Left kidney (tissue), 2 donors: ENCODE data around the gene PRKG1. TPM values are rescaled to one million over a fixed set of nuclear protein-coding genes. Genes with fewer than 3 reads are reported as not detected.
A peak's percentile ranks its signal among the peaks of the same experiment; 100 is the strongest.

Source experiments
- DNase-seq: peaks from one replicate; pipeline ENCODE4 v3.0.0-alpha.2; 2013
- polyA plus RNA-seq: library from polyadenylated mRNA; unstranded; fragments of 120-200 nt; gene quantifications from one replicate; pipeline ENCODE4 v1.2.1, GENCODE V29; 2013; ENCODE audit not compliant: insufficient read length

PRKG1 gene
- polyA plus RNA-seq, 1 donor: 14.9 TPM

GRCh38 chr10:51599647-51600046 lies 525.4 kb downstream of the PRKG1 start:
- DNase-seq: no peak

- DNase-seq: no peak
Observed at GRCh38 chr10:51602326-51602725, 528.0 kb downstream of the PRKG1 start.

- no peak for DNase-seq
Observed at GRCh38 chr10:51604579-51604978, 530.3 kb downstream of the PRKG1 start.

GRCh38 chr10:51606825-51607462 lies 532.7 kb downstream of the PRKG1 start:
- peak; percentile 10 for DNase-seq

GRCh38 chr10:51607463-51607835 lies 533.2 kb downstream of the PRKG1 start:
- no peak for DNase-seq

- DNase-seq: no peak
Observed at GRCh38 chr10:51608211-51608610, 533.9 kb downstream of the PRKG1 start.

- DNase-seq: no peak
Observed at GRCh38 chr10:51615764-51616298, 541.5 kb downstream of the PRKG1 start.

GRCh38 chr10:51617576-51618235 lies 543.4 kb downstream of the PRKG1 start:
- DNase-seq: no peak

- no peak for DNase-seq
Observed at GRCh38 chr10:51619365-51619764, 545.1 kb downstream of the PRKG1 start.

GRCh38 chr10:51620131-51620530 lies 545.8 kb downstream of the PRKG1 start:
- no peak for DNase-seq

- no peak for DNase-seq
Observed at GRCh38 chr10:51624013-51624412, 549.7 kb downstream of the PRKG1 start.

GRCh38 chr10:51629934-51630639 lies 555.8 kb downstream of the PRKG1 start:
- DNase-seq: no peak

- DNase-seq: no peak
Observed at GRCh38 chr10:51630640-51631005, 556.3 kb downstream of the PRKG1 start.

- DNase-seq: no peak
Observed at GRCh38 chr10:51635436-51635835, 561.1 kb downstream of the PRKG1 start.

GRCh38 chr10:51638211-51638610 lies 563.9 kb downstream of the PRKG1 start:
- DNase-seq: no peak

GRCh38 chr10:51638737-51639136 lies 564.5 kb downstream of the PRKG1 start:
- no peak for DNase-seq

GRCh38 chr10:51640120-51640819 lies 566.0 kb downstream of the PRKG1 start:
- DNase-seq: no peak

- no peak for DNase-seq
Observed at GRCh38 chr10:51642581-51642980, 568.3 kb downstream of the PRKG1 start.

GRCh38 chr10:51643734-51644133 lies 569.4 kb downstream of the PRKG1 start:
- no peak for DNase-seq

GRCh38 chr10:51649064-51649463 lies 574.8 kb downstream of the PRKG1 start:
- DNase-seq: no peak

- no peak for DNase-seq
Observed at GRCh38 chr10:51651063-51651462, 576.8 kb downstream of the PRKG1 start.

GRCh38 chr10:51653025-51653424 lies 578.7 kb downstream of the PRKG1 start:
- DNase-seq: no peak

- DNase-seq: peak; percentile 29
Observed at GRCh38 chr10:51654918-51655317, 580.6 kb downstream of the PRKG1 start.
